B cell (primary cell): ENCODE results near the gene TNPO1. TPM values are rescaled to one million over a fixed set of nuclear protein-coding genes. Genes with fewer than 3 reads are reported as not detected.

Experiments
- ATAC-seq: fragments of 200-7000 bp; cut with Tn5 transposase; one replicate; pipeline ENCODE4 v1.10.0; 2021; ENCODE audit warnings: low read depth, mild to moderate bottlenecking, moderate number of reproducible peaks, moderate library complexity
- CTCF ChIA-PET: fragments of 350-600 bp; sonication (Branson Sonifier 250); formaldehyde crosslinking; loops from one replicate; lab custom pipeline; 2021; ENCODE audit warnings: antibody characterized with exemption, inconsistent platforms; lab: Charles Lee
- POLR2A ChIA-PET: fragments of 350-600 bp; sonication (Branson Sonifier 250); formaldehyde crosslinking; loops from one replicate; lab custom pipeline; 2021; ENCODE audit warnings: antibody characterized with exemption; lab: Charles Lee
- DNase-seq: peaks from one replicate; pipeline ENCODE4 v3.0.0; 2013
- H2AFZ ChIP-seq: 2 replicates; pipeline ENCODE4 v1.6.1; 2012; ENCODE audit warnings: mild to moderate bottlenecking, low read depth, low read length; ENCODE audit not compliant: insufficient read depth, poor library complexity, severe bottlenecking
- H3K27ac ChIP-seq, 2 donors: 1 replicate in 1 of 2; 2 replicates in 1 of 2; pipeline ENCODE4 v1.5.1; 2012 to 2013; ENCODE audit warnings: low read length in 2 of 2, mild to moderate bottlenecking in 2 of 2, moderate library complexity in 1 of 2
- H3K27me3 ChIP-seq, 4 experiments: fragments of 200-600 bp in 1 of 4; sonication (generic) in 1 of 4; replicated peaks in 1 of 4; 1 replicate in 2 of 4; 2 replicates in 2 of 4; pipeline versions ENCODE4 v1.6.1 to v1.7.0; 2013 to 2016; ENCODE audit warnings: low read length in 3 of 4, mild to moderate bottlenecking in 2 of 4, mixed read lengths in 1 of 4, moderate library complexity in 1 of 4; ENCODE audit not compliant: insufficient read depth in 4 of 4, control insufficient read depth in 3 of 4; ENCODE audit errors: control extremely low read depth in 1 of 4
- H3K36me3 ChIP-seq, 2 experiments: replicated peaks in 1 of 2; 1 replicate in 1 of 2; 2 replicates in 1 of 2; pipeline versions ENCODE4 v1.6.1 to v1.7.1; 2013; ENCODE audit warnings: low read length in 1 of 2; ENCODE audit not compliant: insufficient read depth in 2 of 2, control insufficient read depth in 1 of 2; ENCODE audit errors: control extremely low read depth in 1 of 2, extremely low read depth in 1 of 2
- H3K4me1 ChIP-seq, 2 donors: fragments of 200-600 bp in 1 of 2; sonication (generic) in 1 of 2; 1 replicate in 1 of 2; 2 replicates in 1 of 2; pipeline versions ENCODE4 v1.5.1 to v1.6.1; 2013 to 2017; ENCODE audit warnings: low read length in 2 of 2; ENCODE audit not compliant: control insufficient read depth in 2 of 2, insufficient read depth in 2 of 2
- H3K4me2 ChIP-seq: replicated peaks from 2 replicates; pipeline ENCODE3; 2012; ENCODE audit warnings: mild to moderate bottlenecking, low read depth, low read length; ENCODE audit not compliant: poor library complexity, severe bottlenecking
- H3K4me3 ChIP-seq, 5 experiments: fragments of 200-600 bp in 1 of 5; sonication (generic) in 1 of 5; 1 replicate in 3 of 5; 2 replicates in 2 of 5; pipeline versions ENCODE4 v1.5.1 to v1.7.0; 2011 to 2016; ENCODE audit warnings: low read length in 4 of 5, mild to moderate bottlenecking in 4 of 5, low read depth in 2 of 5, control low read depth in 1 of 5, moderate library complexity in 1 of 5; ENCODE audit not compliant: insufficient read depth in 1 of 5; ENCODE audit errors: control extremely low read depth in 1 of 5, extremely low read depth in 1 of 5
- H3K79me2 ChIP-seq: fragments of 200-600 bp; sonication (generic); one replicate; pipeline ENCODE4 v1.6.0; 2016; ENCODE audit warnings: low read length; ENCODE audit not compliant: control insufficient read depth, insufficient read depth
- H3K9ac ChIP-seq: fragments of 200-600 bp; sonication (generic); 2 replicates; pipeline ENCODE4 v1.6.1; 2017; ENCODE audit warnings: mild to moderate bottlenecking, low read length, moderate library complexity
- H3K9me3 ChIP-seq, 3 donors: one replicate each; pipeline versions ENCODE4 v1.6.1 to v1.7.1; 2013; ENCODE audit warnings: low read length in 2 of 3; ENCODE audit not compliant: control insufficient read depth in 2 of 3, insufficient read depth in 1 of 3; ENCODE audit errors: control extremely low read depth in 1 of 3
- H4K20me1 ChIP-seq: 2 replicates; pipeline ENCODE4 v1.6.0; 2012; ENCODE audit warnings: mild to moderate bottlenecking, low read length; ENCODE audit not compliant: insufficient read depth, control insufficient read depth, poor library complexity, severe bottlenecking
- H3K27ac Mint-ChIP-seq: one replicate; pipeline ENCODE4 v1.8.0; 2021; ENCODE audit warnings: mixed read lengths
- H3K27me3 Mint-ChIP-seq: one replicate; pipeline ENCODE4 v1.8.0; 2021; ENCODE audit warnings: mixed read lengths
- H3K4me1 Mint-ChIP-seq: one replicate; pipeline ENCODE4 v1.8.0; 2021; ENCODE audit warnings: mixed read lengths
- H3K4me3 Mint-ChIP-seq: one replicate; pipeline ENCODE4 v1.8.0; 2021; ENCODE audit warnings: mixed read lengths
- H3K9me3 Mint-ChIP-seq: one replicate; pipeline ENCODE4 v1.8.0; 2022; ENCODE audit warnings: mixed read lengths; ENCODE audit not compliant: insufficient read depth
- CTCF ChIP-seq: fragments of 200-600 bp; IDR thresholded peaks from one replicate; pipeline ENCODE4 v1.8.0; 2022; ENCODE audit warnings: antibody characterized with exemption, mild to moderate bottlenecking
- EZH2 ChIP-seq: IDR thresholded peaks from 2 replicates; pipeline ENCODE4 v1.6.1; 2012; ENCODE audit warnings: borderline replicate concordance, low read depth, mild to moderate bottlenecking, moderate library complexity, low read length; ENCODE audit not compliant: insufficient read depth, poor library complexity, severe bottlenecking
- WGBS: methylation state at CpG from one replicate; pipeline ENCODE4 v1.1.5; 2013; ENCODE audit warnings: missing lambda C conversion rate; ENCODE audit not compliant: insufficient coverage; 5-methylcytosine and 5-hydroxymethylcytosine counted together
- intact Hi-C: fragments of 100-400 bp; cut with micrococcal nuclease; formaldehyde crosslinking; loops from one replicate; pipeline ENCODE4 v1.10.0; 2022
- polyA plus RNA-seq: library from polyadenylated mRNA; depleted of rRNA; stranded (reverse); fragments of >200 nt; gene quantifications from 2 replicates; pipeline ENCODE4 v1.2.3, GENCODE V29; 2012
- total RNA-seq, 2 donors: library from RNA; stranded (reverse); fragments of 120-200 nt in 1 of 2; gene quantifications; 1 replicate in 1 of 2; 2 replicates in 1 of 2; pipeline versions ENCODE4 v1.2.3 to v1.2.4, GENCODE V29; 2013 to 2022

TNPO1 gene
- total and polyA plus RNA-seq, 2 donors (not counting 1 experiment from before 2014, with no cell fraction given): 6.4 to 102 TPM

- no peak overlapping the region for H3K27ac Mint-ChIP-seq
- H3K27me3 Mint-ChIP-seq: peaks cover 50% of the 10 kb centered on the region
- H2AFZ ChIP-seq: no peak overlapping the region
- no peak for DNase-seq
- peaks cover 11% of the 10 kb centered on the region in 2 donors for H3K4me1 ChIP-seq
- intact Hi-C loops: loop anchor here (2.0 to 10.0 kb wide), 2 partner anchors 106 to 580 kb away; no protein-coding TSS in a partner anchor
- H3K36me3 ChIP-seq: no peaks in the 10 kb centered on the region
- no peak overlapping the region for H3K27ac ChIP-seq
- H3K27me3 ChIP-seq: peaks cover 0 to 28% (median 8%) of the 10 kb centered on the region in 4 experiments
- H3K9me3 ChIP-seq: peaks cover 0 to 1% (median 0%) of the 10 kb centered on the region in 3 donors
- peaks cover 19% of the 10 kb centered on the region for H3K4me1 Mint-ChIP-seq
- H3K4me3 Mint-ChIP-seq: peak overlapping the region; percentile 98
- no peak overlapping the region for H3K4me2 ChIP-seq
- H3K4me3 ChIP-seq: no peak overlapping the region
- CTCF ChIA-PET: no interaction called here
- no peaks in the 10 kb centered on the region for H3K9me3 Mint-ChIP-seq
- WGBS: 100% methylated on average over 5 of the region's 7 CpGs
- TF ChIP-seq EZH2 (no peak), CTCF (no peak)
- POLR2A ChIA-PET: no interaction called here
- no peaks in the 10 kb centered on the region for H4K20me1 ChIP-seq
- H3K79me2 ChIP-seq: no peaks in the 10 kb centered on the region
- H3K9ac ChIP-seq: no peak overlapping the region
- no peak for ATAC-seq
Observed at GRCh38 chr5:72954389-72954788, 137.9 kb downstream of the TNPO1 start.

- 4% methylated on average over 32 of the region's 33 CpGs for WGBS
- H3K4me3 Mint-ChIP-seq: peak overlapping the region; percentile 98
- Histone ChIP-seq H3K9ac (peak overlapping the region; percentile 79), H3K9me3 (peaks cover 0 to 1% (median 0%) of the 10 kb centered on the region in 3 donors), H3K27me3 (peaks cover 0 to 28% (median 8%) of the 10 kb centered on the region in 4 experiments), H3K4me1 (peaks cover 11% of the 10 kb centered on the region in 2 donors), H4K20me1 (no peaks in the 10 kb centered on the region), H2AFZ (peak overlapping the region; percentile 95), H3K36me3 (no peaks in the 10 kb centered on the region), H3K79me2 (no peaks in the 10 kb centered on the region), H3K4me3 (peak overlapping the region; percentile 71 to 89 (median 77)), H3K27ac (peak overlapping the region in 1 of 2 donors; percentile 44), H3K4me2 (peak overlapping the region; percentile 83)
- no peaks in the 10 kb centered on the region for H3K9me3 Mint-ChIP-seq
- no peak for TF ChIP-seq CTCF
- no peak for TF ChIP-seq EZH2
- H3K4me1 Mint-ChIP-seq: peaks cover 19% of the 10 kb centered on the region
- peak; percentile 28 for ATAC-seq
- H3K27ac Mint-ChIP-seq: peak overlapping the region; percentile 94
- no peak for DNase-seq
- ChIA-PET POLR2A (no interaction called here), CTCF (interaction anchor here (1.2 to 1.3 kb wide), 2 partner anchors 172 to 581 kb away, joined by 3 read pairs; no protein-coding TSS in a partner anchor)
- intact Hi-C loops: loop anchor here (1.0 to 10.0 kb wide), 5 partner anchors 48 to 580 kb away; partner anchors contain the start of genes FOXD1 and TNPO1
- peaks cover 47% of the 10 kb centered on the region for H3K27me3 Mint-ChIP-seq
Observed at GRCh38 chr5:72955143-72955767, 138.8 kb downstream of the TNPO1 start.
